HEK293 (cell line): ENCODE results near the gene DNAJC22.
A peak's percentile ranks its signal among the peaks of the same experiment; 100 is the strongest.

Experiments
- CTCF ChIA-PET: fragments of 350-600 bp; formaldehyde crosslinking; extraction: SDS; loops from one replicate; lab custom pipeline; 2021; ENCODE audit warnings: antibody characterized with exemption; lab: Yijun Ruan, JAX
- POLR2A ChIA-PET: fragments of 300-600 bp; formaldehyde crosslinking; extraction: SDS; loops from one replicate; lab custom pipeline; 2020; ENCODE audit warnings: antibody characterized with exemption, inconsistent platforms; lab: Yijun Ruan, JAX
- H3K27ac ChIP-seq: fragments of 200-500 bp; sonication (Bioruptor generic); 2 replicates; pipeline ENCODE4 v1.5.1; 2014; ENCODE audit warnings: low read depth, low read length, control low read depth, inconsistent platforms; ENCODE audit errors: extremely low read depth
- H3K36me3 ChIP-seq, 2 experiments: fragments of 200-500 bp in 1 of 2; sonication (Bioruptor generic) in 1 of 2; 1 replicate in 1 of 2; 2 replicates in 1 of 2; pipeline ENCODE4 v1.5.1; 2014 to 2017; ENCODE audit warnings: inconsistent platforms in 2 of 2, low read length in 2 of 2; ENCODE audit not compliant: control insufficient read depth in 2 of 2, insufficient read depth in 1 of 2
- H3K4me1 ChIP-seq: fragments of 200-500 bp; sonication (Bioruptor generic); 2 replicates; pipeline ENCODE4 v1.5.1; 2014; ENCODE audit warnings: mild to moderate bottlenecking, low read length, inconsistent platforms; ENCODE audit not compliant: control insufficient read depth, insufficient read depth
- H3K4me3 ChIP-seq: 2 replicates; pipeline ENCODE4 v1.5.1; 2011; ENCODE audit warnings: low read depth, mild to moderate bottlenecking, control low read depth, low read length, moderate library complexity
- H3K9me3 ChIP-seq: fragments of 200-500 bp; sonication (Bioruptor generic); 2 replicates; pipeline ENCODE4 v1.5.1; 2014; ENCODE audit warnings: low read depth, low read length, inconsistent platforms; ENCODE audit not compliant: control insufficient read depth, insufficient read depth
- HOXC10 ChIP-seq: sonication (generic); formaldehyde crosslinking; IDR thresholded peaks from 2 replicates; pipeline ENCODE4 v1.8.1; 2023; ENCODE audit warnings: mild to moderate bottlenecking, missing genetic modification reagents
- INSM2 ChIP-seq: fragments of 450-650 bp; formaldehyde crosslinking; IDR thresholded peaks from 2 replicates; pipeline ENCODE4 v1.5.1; 2016; ENCODE audit warnings: missing biosample characterization, missing genetic modification characterization
- TCF7L2 ChIP-seq: IDR thresholded peaks from 2 replicates; pipeline ENCODE4 v1.6.1; 2011; ENCODE audit warnings: low read depth, mild to moderate bottlenecking, inconsistent platforms, low read length, moderate library complexity, borderline replicate concordance
- ZBTB11 ChIP-seq: fragments of 450-650 bp; formaldehyde crosslinking; conservative IDR thresholded peaks from 2 replicates; pipeline ENCODE4 v1.5.1; 2016; ENCODE audit warnings: low read depth, missing biosample characterization, missing genetic modification characterization
- ZBTB20 ChIP-seq: fragments of 450-650 bp; formaldehyde crosslinking; IDR thresholded peaks from 2 replicates; pipeline ENCODE4 v1.5.1; 2016; ENCODE audit warnings: missing biosample characterization, missing genetic modification characterization
- ZBTB8A ChIP-seq: fragments of 450-650 bp; formaldehyde crosslinking; IDR thresholded peaks from 2 replicates; pipeline ENCODE4 v1.5.1; 2016; ENCODE audit warnings: missing biosample characterization, missing genetic modification characterization
- ZNF18 ChIP-seq: fragments of 450-650 bp; formaldehyde crosslinking; IDR thresholded peaks from 2 replicates; pipeline ENCODE4 v1.5.1; 2016; ENCODE audit warnings: missing biosample characterization, missing genetic modification characterization
- ZNF19 ChIP-seq: fragments of 450-650 bp; formaldehyde crosslinking; IDR thresholded peaks from 2 replicates; pipeline ENCODE4; 2016; ENCODE audit warnings: missing biosample characterization, missing genetic modification characterization, low read depth
- ZNF2 ChIP-seq: fragments of 450-650 bp; formaldehyde crosslinking; IDR thresholded peaks from 2 replicates; pipeline ENCODE4 v1.5.1; 2016; ENCODE audit warnings: missing biosample characterization, missing genetic modification characterization
- ZNF223 ChIP-seq: fragments of 450-650 bp; formaldehyde crosslinking; IDR thresholded peaks from 2 replicates; pipeline ENCODE4 v1.5.1; 2016; ENCODE audit warnings: missing biosample characterization, missing genetic modification characterization
- ZNF248 ChIP-seq: fragments of 450-650 bp; formaldehyde crosslinking; IDR thresholded peaks from 2 replicates; pipeline ENCODE4 v1.5.1; 2017; ENCODE audit warnings: missing biosample characterization, missing genetic modification characterization
- ZNF292 ChIP-seq: fragments of 450-650 bp; formaldehyde crosslinking; IDR thresholded peaks from 2 replicates; pipeline ENCODE4 v1.5.1; 2016; ENCODE audit warnings: low read depth, missing biosample characterization, missing genetic modification characterization, borderline replicate concordance
- ZNF366 ChIP-seq: fragments of 450-650 bp; formaldehyde crosslinking; conservative IDR thresholded peaks from 2 replicates; pipeline ENCODE4 v1.5.1; 2016; ENCODE audit warnings: missing biosample characterization, missing genetic modification characterization
- ZNF394 ChIP-seq: fragments of 450-650 bp; formaldehyde crosslinking; IDR thresholded peaks from 2 replicates; pipeline ENCODE4 v1.5.1; 2016; ENCODE audit warnings: missing biosample characterization, missing genetic modification characterization, mild to moderate bottlenecking, moderate library complexity, borderline replicate concordance
- ZNF398 ChIP-seq: fragments of 450-650 bp; formaldehyde crosslinking; IDR thresholded peaks from 2 replicates; pipeline ENCODE4 v1.5.1; 2017; ENCODE audit warnings: missing biosample characterization, missing genetic modification characterization
- ZNF404 ChIP-seq: fragments of 450-650 bp; formaldehyde crosslinking; IDR thresholded peaks from 2 replicates; pipeline ENCODE4 v1.5.1; 2017; ENCODE audit warnings: missing biosample characterization, missing genetic modification characterization
- ZNF426 ChIP-seq: fragments of 450-650 bp; formaldehyde crosslinking; IDR thresholded peaks from 2 replicates; pipeline ENCODE4 v1.5.1; 2017; ENCODE audit warnings: missing biosample characterization, missing genetic modification characterization, mild to moderate bottlenecking, inconsistent platforms, moderate library complexity
- ZNF555 ChIP-seq: fragments of 450-650 bp; formaldehyde crosslinking; conservative IDR thresholded peaks from 2 replicates; pipeline ENCODE4 v1.5.1; 2017; ENCODE audit warnings: missing biosample characterization, mild to moderate bottlenecking, missing genetic modification characterization, inconsistent platforms
- ZNF558 ChIP-seq: fragments of 450-650 bp; formaldehyde crosslinking; IDR thresholded peaks from 2 replicates; pipeline ENCODE4 v1.5.1; 2016; ENCODE audit warnings: missing biosample characterization, missing genetic modification characterization
- ZNF580 ChIP-seq: fragments of 450-650 bp; formaldehyde crosslinking; IDR thresholded peaks from 2 replicates; pipeline ENCODE4 v1.5.1; 2016; ENCODE audit warnings: missing biosample characterization, missing genetic modification characterization
- ZNF623 ChIP-seq: fragments of 450-650 bp; formaldehyde crosslinking; IDR thresholded peaks from 2 replicates; pipeline ENCODE4 v1.5.1; 2016; ENCODE audit warnings: missing biosample characterization, missing genetic modification characterization
- ZNF624 ChIP-seq: fragments of 450-650 bp; formaldehyde crosslinking; IDR thresholded peaks from 2 replicates; pipeline ENCODE4 v1.5.1; 2017; ENCODE audit warnings: missing biosample characterization, missing genetic modification characterization
- ZNF639 ChIP-seq: fragments of 450-650 bp; formaldehyde crosslinking; IDR thresholded peaks from 2 replicates; pipeline ENCODE4 v1.5.1; 2016; ENCODE audit warnings: missing biosample characterization, missing genetic modification characterization
- ZNF654 ChIP-seq: fragments of 450-650 bp; formaldehyde crosslinking; IDR thresholded peaks from 2 replicates; pipeline ENCODE4 v1.5.1; 2016; ENCODE audit warnings: low read depth, missing biosample characterization, missing genetic modification characterization
- ZNF785 ChIP-seq: fragments of 450-650 bp; formaldehyde crosslinking; IDR thresholded peaks from 2 replicates; pipeline ENCODE4 v1.5.1; 2016; ENCODE audit warnings: missing biosample characterization, missing genetic modification characterization
- ZSCAN5A ChIP-seq: fragments of 450-650 bp; formaldehyde crosslinking; IDR thresholded peaks from 2 replicates; pipeline ENCODE4 v1.5.1; 2016; ENCODE audit warnings: missing biosample characterization, missing genetic modification characterization

DNAJC22 gene

GRCh38 chr12:49349266-49349665 is 2.6 kb downstream of the DNAJC22 start (continued):
- no peak for TF ChIP-seq ZNF555
- TF ChIP-seq ZNF404 (tag by site-specific recombination): no peak
- TF ChIP-seq ZNF580 (tag by site-specific recombination): no peak
- no peak for TF ChIP-seq ZNF785
- TF ChIP-seq ZNF18 (tag by site-specific recombination): no peak
- no peak for TF ChIP-seq ZSCAN5A (tag by site-specific recombination)

GRCh38 chr12:49352351-49352750 is 5.7 kb downstream of the DNAJC22 start:
- H3K4me1 ChIP-seq: peaks cover 7% of the 10 kb centered on the region
- H3K36me3 ChIP-seq: peaks cover 0 to 10% of the 10 kb centered on the region in 2 experiments; a peak in 1 of 3 replicates
- H3K9me3 ChIP-seq: no peaks in the 10 kb centered on the region
- ChIA-PET POLR2A (interaction anchor here (1.0 kb wide), 1 partner anchor 29 kb away, joined by 3 read pairs; the partner anchor contains the start of gene TROAP), CTCF (interaction anchor here (0.6 to 5.9 kb wide), 12 partner anchors 10 to 252 kb away, joined by 3 to 49 read pairs (median 4); partner anchors contain the start of gene C1QL4)
- H3K4me3 ChIP-seq: no peak overlapping the region
- H3K27ac ChIP-seq: no peak overlapping the region
- TF ChIP-seq ZNF558 (tag by site-specific recombination) (peak; percentile 67), ZNF248 (tag by site-specific recombination) (no peak), HOXC10 (CRISPR knock-in tag) (no peak), ZNF223 (tag by site-specific recombination) (peak; percentile 56; the same call in 1 of the 2 replicates), ZBTB8A (peak; percentile 63; the same call in 1 of the 2 replicates), ZNF624 (tag by site-specific recombination) (no peak), ZNF366 (tag by site-specific recombination) (no peak), TCF7L2 (no peak), ZNF654 (tag by site-specific recombination) (peak; percentile 37), INSM2 (tag by site-specific recombination) (no peak), ZNF2 (tag by site-specific recombination) (no peak), ZNF398 (no peak), ZNF426 (tag by site-specific recombination) (peak; percentile 68), ZNF292 (tag by site-specific recombination) (peak; percentile 68; the same call in 1 of the 2 replicates), ZBTB20 (tag by site-specific recombination) (no peak), ZNF19 (tag by site-specific recombination) (peak; percentile 72; the same call in 1 of the 2 replicates), ZNF623 (tag by site-specific recombination) (peak; percentile 69), ZBTB11 (peak; percentile 54), ZNF394 (tag by site-specific recombination) (peak; percentile 91), ZNF639 (tag by site-specific recombination) (peak; percentile 23; the same call in 1 of the 2 replicates)
